ENCODE measurements around the gene MIPEP.
"Not testable (repeated sequence)": the region's sequence is repeated elsewhere in the genome, so short reads cannot be mapped to it uniquely, and the experiment has no call there.

Gene MIPEP

DNA sequence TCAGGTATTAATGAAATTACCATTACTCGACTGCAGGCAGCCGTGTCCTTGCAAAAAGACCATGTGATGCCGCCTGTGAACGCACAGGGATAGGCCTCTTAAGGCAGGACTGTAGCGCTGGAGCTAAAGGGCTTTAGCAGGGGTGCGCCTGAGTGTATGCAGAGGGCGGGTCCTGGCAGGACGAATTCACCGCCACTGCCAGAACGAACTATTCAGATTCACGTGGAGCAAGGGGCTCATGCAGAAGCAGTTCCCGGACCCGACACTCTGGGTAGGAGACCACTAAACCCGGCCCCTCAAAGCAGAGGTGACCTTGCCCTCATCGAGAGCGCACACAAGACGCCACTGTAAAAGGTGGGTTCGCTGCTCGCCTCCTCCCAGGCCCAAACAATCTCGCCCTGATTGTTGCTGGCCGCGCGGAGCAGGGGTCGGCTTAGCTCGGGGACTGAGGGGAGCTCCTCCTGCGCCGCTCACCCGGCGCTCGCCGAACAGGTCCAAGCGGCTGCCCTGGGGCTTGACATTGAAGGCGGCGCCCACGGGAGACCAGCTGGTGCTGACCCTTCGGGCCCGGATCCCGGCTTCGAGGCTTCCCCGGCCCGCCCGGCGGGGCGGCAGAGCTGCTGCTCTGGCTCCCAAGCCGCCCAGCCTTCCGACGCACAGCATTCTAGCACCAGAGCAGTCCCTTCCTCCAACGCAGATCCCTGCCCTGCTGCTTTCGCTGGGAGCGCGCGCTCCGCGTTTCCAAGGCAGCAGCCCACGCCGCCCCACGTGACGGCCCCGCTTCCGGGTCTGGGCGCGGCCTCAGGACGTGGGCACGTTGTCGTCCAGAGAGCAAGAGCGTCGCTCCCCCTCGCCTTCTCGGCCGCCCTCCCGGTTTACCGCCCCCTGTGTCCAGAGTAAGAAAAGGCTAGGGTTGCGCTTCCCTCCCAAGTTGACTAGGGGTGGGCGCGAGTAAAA, at the start of gene MIPEP:
Gene MIPEP (minus strand): TSS at position 743 of the 957 bp plus-strand sequence. CDS start 80 bp downstream, at position 663.
- peak; percentile 87 for DNase-seq

DNA sequence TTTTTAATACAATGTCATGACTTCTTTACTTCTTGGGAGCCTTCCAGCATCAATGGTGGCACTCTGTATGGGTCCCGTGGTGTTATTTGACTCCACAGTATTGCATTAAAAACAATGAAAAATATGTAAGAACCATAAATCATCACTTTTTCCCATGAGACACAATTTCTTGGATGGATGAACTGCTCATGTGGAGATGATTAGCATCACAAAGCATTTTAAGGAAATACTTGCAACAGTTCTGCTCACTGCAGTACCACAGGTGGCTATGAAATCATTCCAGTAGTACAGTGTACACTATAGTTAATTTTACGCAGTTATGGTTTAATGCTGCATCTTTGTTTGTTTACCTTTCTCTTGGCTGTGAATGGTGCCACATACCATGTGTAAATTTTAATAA, 45.3 kb upstream of the MIPEP start:
- no peak for DNase-seq

DNA sequence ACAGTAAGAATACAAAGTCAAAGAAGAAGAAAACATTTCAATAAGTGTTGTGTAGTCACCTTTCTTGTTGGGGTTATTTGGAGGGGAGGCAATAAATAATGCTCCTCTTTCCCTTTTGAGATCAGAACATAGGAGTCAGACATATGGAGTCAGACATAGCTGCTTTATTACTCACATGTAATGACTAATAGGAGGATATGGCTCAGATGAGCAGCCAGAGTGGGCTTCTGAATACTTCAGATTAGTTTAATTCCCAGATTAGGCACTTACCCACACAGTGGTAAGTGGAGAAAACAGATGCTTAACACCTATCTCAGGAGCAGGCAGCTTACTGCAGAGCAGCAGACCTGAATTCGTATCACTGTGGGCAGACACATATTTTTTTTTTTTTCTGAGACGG, 39.8 kb upstream of the MIPEP start:
- DNase-seq = no peak

DNA sequence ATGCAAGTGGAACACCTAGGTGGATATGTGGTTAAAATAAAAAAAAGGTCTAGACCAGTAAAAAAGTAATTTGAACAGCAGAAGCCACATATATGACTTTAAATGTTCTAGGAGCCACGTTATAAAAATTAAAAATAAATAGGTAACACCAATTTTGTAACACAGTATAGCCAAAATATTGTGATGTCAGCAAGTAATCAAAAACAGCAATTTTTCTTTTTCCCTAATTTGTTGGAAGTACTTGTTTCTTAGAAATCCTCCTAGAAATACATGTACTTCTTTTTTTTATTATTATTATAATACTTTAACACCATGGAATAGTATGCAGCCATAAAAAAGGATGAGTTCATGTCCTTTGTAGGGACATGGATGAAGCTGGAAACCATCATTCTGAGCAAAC, 33.8 kb upstream of the MIPEP start:
- DNase-seq = no peak

DNA sequence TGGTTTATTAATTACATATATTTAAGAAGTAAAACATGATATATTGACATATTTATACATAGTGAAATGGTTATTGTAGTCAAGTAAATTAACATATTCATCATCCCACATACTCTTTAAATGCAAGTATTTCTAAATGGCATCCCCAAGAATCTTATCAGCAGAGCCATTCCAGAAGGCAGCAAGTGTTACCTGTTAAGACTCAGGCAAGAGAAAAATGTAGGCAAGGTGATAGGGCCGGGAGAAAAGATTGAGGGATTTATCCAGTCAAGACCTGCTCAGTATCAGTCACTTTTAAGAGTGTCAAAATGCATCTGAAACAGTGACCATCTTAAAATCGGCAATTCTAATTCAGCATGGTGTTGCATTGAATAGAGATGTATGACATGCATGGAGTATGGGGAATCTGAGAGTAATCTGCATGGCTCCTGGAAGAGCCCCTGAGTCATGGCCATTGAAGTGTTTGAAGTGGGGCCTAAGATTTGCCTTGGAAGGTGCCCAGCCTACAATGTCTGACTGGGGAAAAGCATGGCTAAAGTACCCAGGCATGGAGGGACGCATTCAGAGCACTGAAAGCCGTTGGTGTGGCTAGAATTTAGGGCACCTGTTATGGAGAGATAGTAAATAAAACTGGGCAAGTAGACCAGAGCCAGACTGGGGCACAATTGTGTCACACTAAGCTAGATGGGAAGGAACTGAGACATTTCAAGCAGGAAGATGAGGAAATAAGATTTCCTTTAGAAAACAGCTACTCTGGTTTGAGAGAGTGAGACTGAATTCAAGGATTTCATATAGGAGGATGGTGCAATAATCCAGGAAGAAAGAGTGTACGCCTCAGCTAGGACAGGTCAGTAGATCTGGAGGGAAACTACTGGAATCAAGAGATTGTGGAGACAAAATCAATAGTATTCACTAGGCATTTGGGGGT, 33.1 kb upstream of the MIPEP start:
- DNase-seq = no peak

DNA sequence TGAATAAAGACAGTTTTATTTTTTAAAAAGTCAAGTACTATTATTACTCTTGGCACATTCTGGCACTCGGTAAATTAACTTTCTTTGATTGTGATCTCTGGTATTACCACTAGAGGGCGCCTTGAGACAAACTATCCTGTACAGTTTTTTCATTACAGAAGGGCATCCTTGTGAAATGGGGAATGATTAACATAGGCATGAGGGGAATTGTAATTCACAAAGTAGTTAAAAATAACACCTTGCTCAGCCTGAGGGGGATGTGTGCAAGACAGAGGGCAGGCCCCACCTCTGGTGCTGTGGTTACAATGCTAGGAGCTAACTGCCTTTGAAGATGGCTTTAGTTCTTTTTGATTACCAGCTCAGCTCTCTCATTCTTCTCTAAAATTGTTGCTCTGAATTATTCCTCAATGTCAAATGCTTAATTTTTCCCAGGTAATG, 32.3 kb upstream of the MIPEP start:
- DNase-seq = peak; percentile 38

DNA sequence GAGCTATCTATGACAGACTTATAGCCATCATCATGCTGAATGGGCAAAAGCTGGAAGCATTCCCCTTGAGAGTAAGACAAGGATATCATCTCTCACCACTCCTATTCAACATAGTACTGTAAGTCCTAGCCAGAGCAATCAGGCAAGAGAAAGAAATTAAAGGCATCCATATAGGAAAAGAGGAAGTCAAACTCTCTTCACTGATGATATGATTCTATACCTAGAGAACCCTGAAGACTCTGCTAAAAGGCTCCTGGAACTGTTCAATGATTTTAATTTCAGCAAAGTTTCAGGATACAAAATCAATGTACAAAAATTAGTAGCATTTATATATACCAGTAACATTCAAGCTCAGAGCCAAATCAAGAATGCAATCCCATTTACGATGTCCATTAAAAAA, 29.8 kb upstream of the MIPEP start:
- DNase-seq = no peak

DNA sequence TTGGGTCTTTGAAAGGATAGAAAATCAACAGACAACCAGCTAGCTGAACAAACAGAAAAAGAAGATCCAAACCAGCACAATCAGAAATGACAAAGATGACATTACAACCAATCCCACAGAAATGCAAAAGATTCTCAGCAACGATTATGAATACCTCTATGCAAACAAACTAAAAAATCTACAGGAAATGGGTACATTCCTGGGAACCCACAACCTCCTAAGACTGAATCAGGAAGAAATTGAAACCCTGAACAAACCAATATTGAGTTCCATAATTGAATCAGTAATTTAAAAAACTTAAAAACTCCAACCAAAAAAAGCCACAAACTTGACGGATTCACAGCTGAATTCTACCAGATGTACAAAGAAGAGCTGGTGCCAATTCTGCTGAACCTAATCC, 29.0 kb upstream of the MIPEP start:
- DNase-seq = no peak

DNA sequence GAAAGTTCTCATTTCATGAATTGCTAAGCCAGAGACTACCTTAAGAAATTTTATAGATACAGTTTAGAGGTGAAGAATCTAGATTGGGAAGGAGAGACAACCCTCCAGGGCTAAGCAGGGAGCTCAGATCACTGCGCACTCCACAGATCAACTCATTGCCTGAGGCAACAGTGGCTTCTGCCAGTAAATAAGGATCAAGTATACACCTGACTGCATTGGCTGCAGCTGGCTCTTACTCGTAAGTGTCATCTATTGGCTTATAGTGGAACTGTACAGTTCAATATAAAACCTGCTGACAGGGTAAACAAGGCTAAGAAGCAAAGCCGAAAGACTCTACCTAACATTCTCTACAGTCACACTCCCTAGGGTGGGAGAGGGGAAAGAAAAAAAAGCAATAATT, 26.1 kb upstream of the MIPEP start:
- DNase-seq = no peak

DNA sequence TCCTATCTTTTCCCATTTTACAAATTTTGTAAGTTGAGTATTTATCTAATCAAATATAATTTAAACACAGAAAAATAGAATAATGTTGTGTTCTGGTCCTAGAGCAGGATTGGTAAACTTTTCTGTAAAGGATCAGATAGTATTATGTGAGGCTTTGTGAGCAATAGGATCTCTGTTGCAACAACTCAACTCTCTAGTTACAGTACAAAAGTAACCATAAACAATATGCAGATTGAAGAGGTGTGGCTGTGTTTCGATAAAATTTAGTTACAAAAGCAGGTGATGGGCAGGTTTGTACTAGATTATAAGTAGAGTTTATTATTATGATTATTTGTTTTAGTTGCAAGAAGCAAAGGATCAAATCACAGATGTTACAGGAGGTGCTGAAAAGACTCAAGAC, 23.3 kb upstream of the MIPEP start:
- DNase-seq = no peak

DNA sequence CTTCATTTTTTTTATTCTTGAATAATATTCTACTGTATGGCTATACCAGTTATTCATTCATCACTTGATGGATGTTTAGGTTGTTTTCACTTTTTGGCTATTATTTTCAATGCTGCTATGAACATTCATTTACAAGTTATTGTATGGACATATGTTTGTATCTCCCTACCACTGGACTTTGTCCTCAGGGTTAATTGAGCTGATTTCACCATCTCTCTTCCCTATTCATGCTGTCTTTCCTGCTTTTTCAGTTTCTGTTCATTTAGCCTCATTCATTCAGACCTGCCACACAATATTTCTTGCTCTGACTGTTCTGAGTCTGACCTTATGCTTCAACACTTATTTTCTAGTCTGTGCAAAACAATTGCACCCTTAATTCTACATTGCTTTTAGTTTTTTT, 20.4 kb upstream of the MIPEP start:
- no peak for DNase-seq

DNA sequence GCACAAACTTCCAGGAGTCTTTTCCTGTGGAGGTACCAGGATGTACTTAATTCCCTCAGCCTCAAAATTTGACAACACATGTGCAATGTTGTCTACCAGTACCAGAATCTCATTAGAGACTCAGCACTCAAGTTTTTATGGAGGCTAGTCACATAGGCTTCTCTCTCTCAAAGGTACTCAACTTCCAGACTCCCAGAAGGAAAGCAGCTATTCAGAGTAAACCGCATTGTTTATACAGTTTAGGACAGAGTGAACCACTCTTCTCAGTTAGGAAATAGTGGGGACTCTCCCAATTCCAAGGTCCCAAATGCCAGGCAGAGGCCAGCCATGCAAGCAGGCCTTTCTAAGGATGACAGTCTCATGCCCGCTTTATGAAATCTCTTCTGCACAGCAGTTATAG, 16.6 kb upstream of the MIPEP start:
- DNase-seq = no peak

DNA sequence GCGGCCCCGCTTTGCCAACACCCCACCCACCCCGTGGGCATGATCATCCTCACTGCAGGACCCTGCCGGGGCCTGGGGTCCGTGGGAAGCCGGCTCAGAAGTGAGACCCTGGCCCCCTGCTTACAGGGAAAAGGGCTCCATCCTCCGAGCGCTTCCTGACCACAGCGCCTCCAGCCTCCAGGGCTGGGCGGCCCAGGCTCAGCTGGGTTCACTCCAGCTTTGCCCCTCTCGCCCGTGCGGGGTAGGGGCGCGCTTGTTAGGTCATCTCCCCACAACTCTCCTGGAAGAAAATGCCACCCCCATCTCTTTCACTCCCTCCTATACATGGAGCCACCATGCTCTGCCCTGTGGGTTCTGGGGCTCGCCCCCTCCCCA, 14.7 kb upstream of the MIPEP start:
- DNase-seq = no peak

DNA sequence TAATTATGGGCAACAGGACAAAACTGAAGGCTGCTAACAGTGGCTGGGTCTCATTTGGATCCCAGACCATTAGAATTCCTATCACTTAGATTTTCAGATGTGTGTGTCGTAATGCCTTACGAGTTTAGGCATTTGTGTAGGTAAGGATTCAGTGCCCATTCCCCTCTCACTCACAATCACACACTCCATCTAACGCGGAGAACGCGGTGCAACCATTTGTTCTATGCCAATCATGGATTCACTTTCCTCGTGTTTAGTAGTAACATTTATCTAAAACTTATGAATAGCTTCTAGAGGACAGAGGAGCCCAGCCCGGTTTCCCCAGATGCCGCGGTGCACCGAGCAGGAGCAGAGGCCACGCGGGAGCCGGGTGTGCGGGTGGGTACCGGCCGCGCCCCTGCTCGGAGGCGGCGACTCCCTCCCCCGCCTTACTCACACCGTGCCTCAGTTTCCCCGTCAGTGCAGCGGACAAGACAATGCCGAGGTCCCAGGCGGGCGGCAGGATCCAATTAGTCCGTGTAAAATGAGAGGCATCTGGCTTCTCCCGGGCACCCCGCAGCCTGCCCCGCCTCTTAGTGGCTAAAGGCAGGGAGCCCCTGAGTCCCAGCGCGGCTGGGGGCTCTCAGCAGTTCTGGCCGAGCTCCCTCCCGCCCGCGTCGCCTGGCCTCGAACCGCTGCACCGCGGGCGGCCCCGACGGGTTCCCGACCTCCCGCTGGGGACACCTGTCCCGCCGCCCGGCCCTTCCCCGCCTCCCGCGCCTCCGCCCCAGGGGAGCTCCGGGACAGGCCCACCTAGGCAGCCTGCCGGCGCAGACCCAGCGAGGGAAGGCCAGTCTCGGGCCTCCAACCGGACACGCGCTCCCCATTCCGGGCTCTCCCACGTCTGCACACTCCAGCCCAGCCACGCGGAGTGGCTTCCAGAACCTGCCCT, 14.0 kb upstream of the MIPEP start:
- no peak for DNase-seq

DNA sequence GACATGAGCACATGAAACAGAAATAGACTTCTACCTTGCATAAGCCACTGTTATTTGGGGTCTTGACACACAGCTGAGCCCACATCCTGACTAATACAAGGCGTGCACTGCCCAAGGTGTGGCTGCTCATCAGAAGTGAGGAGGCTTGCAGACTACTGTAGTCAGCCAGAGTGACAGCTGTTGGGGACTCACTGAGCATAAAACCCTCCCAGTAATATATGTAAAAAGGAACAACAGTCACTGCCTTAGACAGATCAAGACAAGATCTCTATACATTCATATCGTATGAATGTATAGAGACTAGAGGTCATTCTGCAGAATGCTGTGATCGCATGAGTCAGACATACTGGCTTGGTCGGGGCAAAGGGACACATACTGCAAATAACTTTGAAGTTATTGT, 12.2 kb upstream of the MIPEP start:
- no peak for DNase-seq

DNA sequence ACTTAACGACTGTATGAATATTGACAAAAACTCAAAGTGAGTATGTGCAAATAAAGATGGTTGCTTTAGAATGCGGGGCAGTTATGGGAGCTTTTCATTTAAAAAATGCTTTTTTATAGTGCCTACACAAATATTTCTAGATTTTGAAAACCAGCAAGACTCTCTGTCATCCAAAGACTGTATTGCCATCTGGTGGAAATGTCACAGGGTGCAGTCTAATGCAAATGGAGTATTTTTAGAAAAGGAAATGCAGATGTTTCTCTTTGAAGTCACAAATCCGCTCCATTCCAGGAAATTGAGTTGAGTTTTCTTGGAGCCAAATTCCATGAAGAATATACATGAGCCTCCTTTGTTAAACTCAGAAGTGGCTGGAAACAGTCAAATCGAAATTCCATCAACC, 10.4 kb upstream of the MIPEP start:
- peak; percentile 45 for DNase-seq

DNA sequence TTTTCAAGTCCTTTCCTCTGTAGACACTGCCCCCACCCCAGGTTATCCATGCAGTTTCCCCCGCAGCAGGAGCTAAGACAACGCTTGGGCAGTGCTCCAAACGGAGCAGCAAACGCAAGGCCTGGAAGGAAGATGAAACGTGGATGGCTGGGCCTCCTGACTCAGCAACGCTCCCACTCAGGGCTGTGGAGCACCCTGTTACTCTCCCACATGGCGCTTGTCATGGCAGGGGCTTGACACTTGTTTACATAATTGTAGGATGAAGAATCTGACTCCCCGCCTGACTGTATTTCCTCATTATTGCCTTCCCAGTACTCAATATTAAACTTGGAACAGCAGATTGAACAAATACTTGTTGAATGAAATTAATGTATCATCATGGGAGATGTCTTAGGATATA, 8.9 kb upstream of the MIPEP start:
- DNase-seq = no peak

DNA sequence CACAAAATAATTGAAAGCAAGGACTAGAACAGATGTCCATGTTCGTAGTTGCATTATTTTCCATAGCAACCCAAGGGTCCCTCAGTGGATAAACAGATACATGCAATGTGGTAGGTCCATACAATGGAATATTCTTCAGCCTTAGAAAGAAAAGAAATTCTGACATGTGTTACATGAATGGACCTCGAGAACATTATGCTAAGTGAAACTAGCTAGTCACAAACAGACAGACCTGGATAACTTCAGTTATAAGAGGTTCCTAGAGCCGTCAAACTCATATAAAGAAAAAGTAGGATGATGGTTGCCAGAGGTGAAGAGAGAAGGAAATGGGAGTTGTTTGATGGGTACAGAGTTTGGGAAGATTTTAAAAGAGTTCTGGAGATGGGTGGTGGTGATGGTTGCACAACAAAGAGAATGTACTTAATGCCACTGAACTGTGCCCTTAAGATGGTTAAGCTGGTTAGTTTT, 8.3 kb upstream of the MIPEP start, which contains the start of gene C1QTNF9B:
Gene C1QTNF9B (minus strand): TSS at position 51 of the 468 bp plus-strand sequence.
- not testable (repeated sequence) for DNase-seq

DNA sequence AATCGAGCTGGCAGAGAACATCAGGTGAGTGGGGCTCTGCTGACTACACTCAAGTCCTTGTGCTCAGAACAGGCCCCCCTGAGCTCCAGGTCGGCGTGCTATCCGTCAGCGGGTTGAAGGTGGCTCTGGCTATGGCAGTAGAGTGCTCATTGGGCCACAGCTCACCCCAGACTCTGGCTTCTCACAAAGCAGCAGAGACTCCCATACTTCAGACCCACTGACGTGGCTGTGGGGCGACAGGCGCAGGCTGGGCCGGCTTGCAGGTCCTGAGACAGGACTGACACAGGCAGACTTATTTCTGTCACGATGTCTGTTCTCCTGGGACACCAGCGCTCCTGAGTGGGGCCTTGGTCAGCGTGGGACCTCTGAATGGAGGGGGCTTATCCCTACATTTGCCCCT, 5.5 kb upstream of the MIPEP start:
- DNase-seq = not testable (repeated sequence)

DNA sequence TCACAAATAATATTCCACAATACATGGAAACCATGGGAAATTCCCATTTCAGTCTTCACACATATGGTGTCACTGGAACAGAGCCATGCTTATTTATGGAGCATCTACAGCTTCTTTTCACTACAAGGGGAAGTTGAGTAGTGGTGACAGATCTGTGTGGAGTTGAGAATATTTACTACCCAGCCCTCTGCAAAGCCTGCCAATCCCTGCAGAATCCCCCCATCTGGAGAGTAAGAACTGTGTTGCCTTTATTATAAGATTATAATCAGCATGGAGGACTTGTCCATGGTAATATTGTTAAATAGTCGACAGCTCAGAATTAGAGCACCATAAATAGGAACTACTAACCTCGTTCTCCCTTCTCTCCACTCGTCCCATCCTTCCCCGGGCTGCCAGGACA, 4.6 kb upstream of the MIPEP start:
- not testable (repeated sequence) for DNase-seq

DNA sequence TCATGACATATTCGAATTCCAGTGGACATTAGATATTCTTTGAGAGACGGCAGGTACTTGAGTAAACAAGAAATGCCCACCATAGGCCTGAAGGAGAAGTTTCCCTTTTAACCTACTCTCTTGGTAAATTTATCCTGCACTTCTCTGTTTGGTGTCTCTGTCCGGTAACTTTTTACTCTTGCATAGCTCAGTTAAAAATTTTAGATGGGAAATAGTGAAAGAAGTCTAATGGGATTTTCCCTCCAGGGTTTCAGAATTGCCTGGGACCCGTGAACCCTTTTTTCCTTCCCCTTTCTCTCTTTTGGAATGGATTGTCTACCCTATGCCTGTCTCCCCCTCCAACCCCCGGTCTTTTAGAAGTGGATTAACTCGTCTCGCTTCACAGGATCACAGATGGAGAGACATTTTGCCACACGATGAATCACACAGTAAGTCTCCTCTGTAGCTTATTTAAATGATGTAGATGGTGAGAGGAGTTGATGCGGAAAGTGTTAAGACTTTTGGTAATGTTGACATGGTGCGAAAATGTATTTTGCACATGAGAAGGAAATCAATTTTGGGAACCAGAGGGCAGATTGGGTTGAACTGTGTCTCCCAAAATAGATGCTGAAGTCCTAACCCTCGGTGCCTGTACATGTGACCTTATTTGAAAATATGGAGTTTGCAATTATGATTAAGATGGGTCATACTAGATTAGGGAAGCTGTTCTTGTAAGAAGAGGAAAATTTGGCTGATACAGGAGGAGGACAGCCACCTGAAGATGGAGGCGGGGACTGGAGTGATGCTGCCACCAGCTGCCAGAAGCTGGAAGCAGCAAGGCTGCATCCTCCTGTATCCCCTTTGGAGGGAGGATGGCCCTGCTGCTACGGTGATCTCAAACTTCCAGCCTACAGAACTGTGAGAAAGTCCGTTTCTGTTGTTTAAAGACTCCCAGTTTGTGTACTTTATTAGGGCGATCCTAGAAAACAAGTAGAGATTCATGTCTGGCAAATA, 711 bp upstream of the MIPEP start:
- DNase-seq = no peak
